Measurements from ENCODE around the gene AFAP1. TPM values are rescaled to one million over a fixed set of nuclear protein-coding genes. Genes with fewer than 3 reads are reported as not detected.

Gene AFAP1
- total RNA-seq, 2 donors from 2014 or later: 29.7 to 43.9 TPM

DNA sequence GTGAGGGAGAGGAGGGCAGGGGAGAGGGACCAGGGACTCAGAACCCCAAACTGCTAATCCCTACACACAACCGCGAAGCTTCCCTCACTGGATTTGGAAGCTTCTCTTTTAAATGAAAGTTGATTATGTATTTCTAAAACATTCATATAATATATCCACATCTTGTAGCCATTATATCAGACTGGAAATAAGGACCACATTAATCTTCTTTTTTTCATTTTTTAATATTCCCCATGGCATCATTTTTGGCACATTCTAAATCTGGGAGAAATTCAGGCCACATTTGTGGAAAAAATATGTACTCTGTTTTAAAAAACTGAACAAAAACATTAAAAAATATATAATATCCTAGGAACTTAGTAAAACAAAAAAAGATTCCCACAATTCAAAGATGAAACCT is 97.8 kb downstream of the AFAP1 start:
- Histone ChIP-seq H3K4me1 (no peaks in the 10 kb centered on the region), H3K27me3 (no peaks in the 10 kb centered on the region), H3K36me3 (no peaks in the 10 kb centered on the region), H3K9me3 (no peaks in the 10 kb centered on the region), H3K9ac (ENCODE audit: low read depth in 2 of 2, low read length in 2 of 2) (no peak overlapping the region), H3K4me3 (no peak overlapping the region), H3K27ac (peak overlapping the region; percentile 75)
- no peak for TF ChIP-seq CTCF (IDR thresholded peaks at IDR 0.05)
- intact Hi-C loops (cut with DNase I): no loop called here
- no peak for DNase-seq

GRCh38 chr4:7841071-7841470 is 98.6 kb downstream of the AFAP1 start:
- Histone ChIP-seq H3K9me3 (no peaks in the 10 kb centered on the region), H3K27ac (no peak overlapping the region), H3K4me1 (no peaks in the 10 kb centered on the region), H3K4me3 (no peak overlapping the region), H3K9ac (ENCODE audit: low read depth in 2 of 2, low read length in 2 of 2) (no peak overlapping the region), H3K27me3 (no peaks in the 10 kb centered on the region), H3K36me3 (no peaks in the 10 kb centered on the region)
- intact Hi-C loops (cut with DNase I): no loop called here
- no peak for DNase-seq
- no peak for TF ChIP-seq CTCF (IDR thresholded peaks at IDR 0.05)

DNA sequence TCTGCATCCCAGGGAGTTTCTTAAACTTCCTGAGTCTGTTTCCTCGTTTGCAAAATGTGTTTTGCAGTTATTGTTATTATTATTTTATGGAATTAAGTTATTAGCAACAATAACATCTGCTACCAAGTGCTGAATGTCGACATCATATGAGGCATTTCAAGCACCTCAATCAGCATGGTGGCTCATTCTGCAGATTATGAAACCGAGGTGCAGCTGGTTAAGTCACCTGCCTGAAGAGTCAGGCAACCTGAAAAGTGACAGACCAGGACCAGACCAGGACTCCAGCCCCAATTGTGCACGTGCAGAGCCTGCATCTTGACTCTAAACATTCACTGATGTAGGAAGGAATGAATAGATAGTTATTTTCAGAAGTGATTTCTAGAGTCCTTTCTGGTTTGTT is 99.8 kb downstream of the AFAP1 start:
- DNase-seq: no peak
- no peaks in the 10 kb centered on the region for H3K4me1 ChIP-seq
- H3K4me3 ChIP-seq: no peak overlapping the region
- H3K36me3 ChIP-seq: no peaks in the 10 kb centered on the region
- TF ChIP-seq CTCF (IDR thresholded peaks at IDR 0.05): no peak
- no peaks in the 10 kb centered on the region for H3K27me3 ChIP-seq
- H3K9me3 ChIP-seq: no peaks in the 10 kb centered on the region
- intact Hi-C loops (cut with DNase I): no loop called here
- H3K9ac ChIP-seq (ENCODE audit: low read depth in 2 of 2, low read length in 2 of 2): no peak overlapping the region
- no peak overlapping the region for H3K27ac ChIP-seq

DNA sequence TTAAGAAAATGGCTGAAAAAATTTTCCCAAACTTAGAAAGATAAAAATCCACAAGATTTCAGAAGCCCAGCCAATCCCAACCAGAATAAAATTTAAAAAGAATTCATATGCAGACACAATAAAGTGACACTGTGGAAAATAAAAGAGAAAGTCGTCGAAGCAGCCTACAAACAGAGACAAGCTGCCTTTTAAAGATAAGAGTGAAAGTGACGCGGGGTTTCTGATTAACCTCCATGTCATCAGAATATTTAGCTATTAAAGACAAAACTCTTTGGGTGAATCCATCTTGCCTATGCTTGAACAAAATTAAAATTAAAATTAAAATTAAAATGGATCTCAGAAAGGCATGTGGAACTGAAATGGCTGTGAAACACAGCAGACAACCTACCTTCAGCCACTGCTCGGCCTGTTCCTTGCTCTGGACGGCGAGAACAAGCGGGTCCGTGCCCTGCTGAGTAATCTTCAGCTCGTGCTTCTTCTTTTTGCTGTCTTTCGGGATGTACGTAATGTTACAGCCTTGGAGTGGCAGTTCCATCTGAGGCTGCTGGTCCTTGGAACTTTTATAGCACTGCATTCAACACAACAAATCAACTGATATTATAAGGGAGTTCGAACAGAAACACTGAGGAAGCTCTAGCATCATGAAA is 101.4 kb downstream of the AFAP1 start:
- Histone ChIP-seq H3K4me1 (no peaks in the 10 kb centered on the region), H3K9ac (ENCODE audit: low read depth in 2 of 2, low read length in 2 of 2) (no peak overlapping the region), H3K4me3 (no peak overlapping the region), H3K27ac (no peak overlapping the region), H3K27me3 (no peaks in the 10 kb centered on the region), H3K9me3 (no peaks in the 10 kb centered on the region), H3K36me3 (no peaks in the 10 kb centered on the region)
- intact Hi-C loops (cut with DNase I): no loop called here
- no peak for TF ChIP-seq CTCF (IDR thresholded peaks at IDR 0.05)
- DNase-seq: no peak

- DNase-seq: no peak
- intact Hi-C loops (cut with DNase I): no loop called here
- no peak overlapping the region for H3K9ac ChIP-seq (ENCODE audit: low read depth in 2 of 2, low read length in 2 of 2)
- TF ChIP-seq CTCF (IDR thresholded peaks at IDR 0.05): no peak
- no peaks in the 10 kb centered on the region for H3K4me1 ChIP-seq
- H3K27ac ChIP-seq: no peak overlapping the region
- no peaks in the 10 kb centered on the region for H3K27me3 ChIP-seq
- no peak overlapping the region for H3K4me3 ChIP-seq
- no peaks in the 10 kb centered on the region for H3K9me3 ChIP-seq
- H3K36me3 ChIP-seq: no peaks in the 10 kb centered on the region
Observed at GRCh38 chr4:7837597-7838135, 102.0 kb downstream of the AFAP1 start.

Measured in colonic mucosa (tissue), 4 donors.